H7 (cell line): ENCODE measurements around the gene TENM4. TPM values are rescaled to one million over a fixed set of nuclear protein-coding genes. Genes with fewer than 3 reads are reported as not detected.

Experiments used
- DNase-seq: peaks from one replicate; pipeline ENCODE4 v3.0.0; 2012
- H3K27me3 ChIP-seq: 2 replicates; pipeline ENCODE4 v1.6.0; 2011; ENCODE audit warnings: mild to moderate bottlenecking, low read length; ENCODE audit not compliant: control insufficient read depth, insufficient read depth
- H3K36me3 ChIP-seq: replicated peaks from 2 replicates; pipeline ENCODE4 v1.5.1; 2011; ENCODE audit warnings: low read length; ENCODE audit not compliant: control insufficient read depth, insufficient read depth
- H3K4me3 ChIP-seq: 2 replicates; pipeline ENCODE4 v1.5.1; 2011; ENCODE audit warnings: low read depth, mild to moderate bottlenecking, control low read depth, low read length, moderate library complexity; ENCODE audit not compliant: insufficient read depth
- total RNA-seq: library from RNA; depleted of rRNA; stranded (reverse); fragments of >200 nt; shearing (Covaris generic); gene quantifications from 2 replicates; pipeline ENCODE4 v1.2.3, GENCODE V29; 2014

Gene TENM4
- total RNA-seq, 1 experiment from 2014 or later = 29.6 TPM

DNA sequence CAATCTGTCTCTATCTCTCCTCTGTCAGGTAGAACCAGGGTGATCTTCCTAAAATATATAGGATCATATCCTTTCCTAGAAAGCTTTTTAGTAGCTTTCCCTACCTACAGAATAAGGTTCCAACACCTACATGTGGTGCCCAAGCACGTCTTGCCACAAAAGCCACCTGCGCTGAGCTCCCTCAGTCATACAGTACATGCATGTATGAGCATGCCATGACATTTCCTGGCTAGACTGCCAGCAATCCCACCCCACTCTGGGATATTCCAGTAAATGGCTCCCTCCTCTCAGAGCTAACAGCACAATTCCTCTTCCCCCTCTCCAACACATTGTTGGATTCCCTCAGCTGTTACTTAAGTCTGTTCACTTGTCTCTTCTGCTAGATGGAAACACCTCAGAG lies 398.0 kb downstream of the TENM4 start:
- H3K36me3 ChIP-seq = no peaks in the 10 kb centered on the region
- H3K4me3 ChIP-seq = no peak overlapping the region
- no peak for DNase-seq
- no peaks in the 10 kb centered on the region for H3K27me3 ChIP-seq

DNA sequence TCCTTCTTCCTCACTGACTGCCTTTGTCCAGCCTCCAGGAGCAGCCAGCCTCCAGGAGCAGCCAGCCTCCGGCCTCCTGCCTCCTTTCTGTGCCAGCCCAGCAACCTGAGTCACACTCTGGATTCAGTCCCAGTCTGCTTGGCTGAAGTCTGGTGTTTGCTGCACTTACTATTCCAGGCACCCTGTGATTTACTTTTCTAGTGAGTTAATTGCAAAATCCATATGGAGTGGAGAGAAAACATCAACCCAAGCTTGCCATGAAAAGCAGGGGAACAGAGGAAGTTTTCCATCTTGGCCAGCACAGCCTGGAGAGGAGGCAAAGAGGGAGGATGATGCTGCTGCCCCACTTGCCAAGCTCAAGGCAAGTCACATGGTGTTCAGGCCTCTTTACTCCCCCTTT lies 400.5 kb downstream of the TENM4 start:
- Histone ChIP-seq H3K4me3 (no peak overlapping the region), H3K27me3 (no peaks in the 10 kb centered on the region), H3K36me3 (no peaks in the 10 kb centered on the region)
- DNase-seq = no peak

DNA sequence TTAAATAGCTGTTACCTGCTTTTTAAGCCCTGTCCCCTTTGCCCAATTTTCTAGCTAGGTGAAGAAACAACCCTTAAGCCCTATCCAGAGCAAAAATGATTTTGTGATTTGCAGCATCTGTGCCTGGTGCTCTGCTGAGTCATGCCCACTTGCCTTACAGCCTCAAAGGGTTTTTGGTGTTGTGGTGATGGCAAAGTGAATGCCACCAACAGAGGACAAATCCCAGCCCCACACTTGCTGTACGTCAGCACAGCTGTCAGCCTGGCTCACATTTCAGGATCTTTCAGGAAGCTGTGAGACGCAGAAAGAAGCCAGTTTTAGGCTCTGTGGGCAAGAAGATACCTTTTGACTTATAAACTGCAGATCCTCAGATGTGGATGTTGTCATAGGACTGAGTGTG lies 401.7 kb downstream of the TENM4 start:
- H3K27me3 ChIP-seq = no peaks in the 10 kb centered on the region
- H3K4me3 ChIP-seq = no peak overlapping the region
- no peaks in the 10 kb centered on the region for H3K36me3 ChIP-seq
- DNase-seq = no peak

DNA sequence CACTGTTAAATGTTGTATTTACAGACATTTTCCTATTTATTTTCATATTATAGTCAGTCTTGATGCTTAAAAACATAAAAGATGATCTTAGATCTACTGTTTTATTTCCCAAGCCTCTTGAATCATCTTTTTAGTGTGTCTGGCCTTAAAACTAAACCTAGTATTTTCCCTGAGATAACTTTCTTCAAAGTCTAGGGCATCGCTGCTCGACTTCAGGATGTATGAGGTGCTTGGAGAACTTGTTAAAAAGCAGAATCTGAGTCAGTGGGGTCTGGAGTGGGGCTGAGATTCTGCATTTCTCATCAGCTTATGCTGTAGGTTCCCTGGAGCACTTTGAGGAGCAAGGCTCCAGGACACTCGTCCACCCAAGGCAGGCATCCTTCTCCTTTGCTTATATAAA lies 404.9 kb downstream of the TENM4 start:
- no peaks in the 10 kb centered on the region for H3K36me3 ChIP-seq
- no peak overlapping the region for H3K4me3 ChIP-seq
- no peak for DNase-seq
- no peaks in the 10 kb centered on the region for H3K27me3 ChIP-seq

DNA sequence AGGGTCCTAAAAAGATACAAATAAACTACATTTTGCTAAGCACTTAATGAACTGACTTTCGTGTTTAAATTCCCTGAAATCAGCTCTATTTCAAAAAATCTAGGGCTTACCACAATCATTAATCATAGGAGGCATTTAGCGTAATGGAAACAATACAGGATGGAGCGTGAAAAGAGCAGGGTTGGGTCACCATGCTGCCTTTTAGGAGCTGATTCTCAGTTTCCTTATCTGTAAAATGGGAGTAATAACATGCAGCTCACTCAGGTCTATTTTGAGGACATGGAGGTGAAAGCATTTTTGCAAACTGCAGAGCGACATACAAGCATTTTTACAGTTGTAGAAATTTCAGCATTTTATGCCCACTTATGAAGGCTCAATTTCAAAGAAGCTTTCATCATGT lies 407.0 kb downstream of the TENM4 start:
- no peak overlapping the region for H3K4me3 ChIP-seq
- H3K27me3 ChIP-seq = no peaks in the 10 kb centered on the region
- H3K36me3 ChIP-seq = no peaks in the 10 kb centered on the region
- DNase-seq = no peak

DNA sequence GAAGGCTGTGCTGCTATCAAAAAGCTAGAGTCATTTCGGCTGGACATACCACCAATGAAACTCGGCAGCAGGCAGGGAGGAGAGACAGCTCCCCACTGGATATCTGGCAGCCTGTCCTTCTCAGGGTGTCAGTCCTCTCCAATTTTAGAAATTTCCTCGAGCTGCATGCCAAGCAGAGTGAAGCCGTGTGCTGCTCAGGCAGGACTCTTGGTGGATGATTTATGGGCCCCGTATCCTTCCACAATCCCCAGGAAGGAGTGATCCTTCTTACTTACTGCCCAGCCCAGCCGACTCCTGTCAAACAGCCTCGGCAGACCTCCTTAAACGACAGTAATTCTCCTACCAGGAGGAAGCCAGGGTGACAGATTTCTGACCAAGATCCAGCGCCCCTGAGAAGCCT lies 410.4 kb downstream of the TENM4 start:
- Histone ChIP-seq H3K4me3 (no peak overlapping the region), H3K27me3 (no peaks in the 10 kb centered on the region), H3K36me3 (no peaks in the 10 kb centered on the region)
- no peak for DNase-seq

DNA sequence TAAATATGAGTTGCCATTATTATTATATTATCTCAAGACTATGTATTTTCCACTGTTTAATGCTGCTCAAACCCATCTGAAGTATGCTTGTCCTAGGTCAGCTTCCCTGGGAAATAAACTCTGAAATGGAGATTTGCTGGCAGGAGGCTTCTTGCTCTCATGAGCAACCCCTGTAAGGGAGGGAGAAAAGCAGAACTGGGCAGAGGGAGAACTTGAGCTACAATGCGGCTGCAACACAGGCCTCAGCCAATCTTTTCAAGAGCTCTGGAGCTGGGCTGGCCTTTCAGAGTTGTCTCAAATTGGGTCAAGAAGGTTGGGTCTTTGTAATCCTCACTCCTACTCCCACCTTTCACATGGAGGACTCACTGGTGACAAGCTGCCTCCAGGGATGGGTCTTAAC lies 412.6 kb downstream of the TENM4 start:
- no peaks in the 10 kb centered on the region for H3K36me3 ChIP-seq
- no peak for DNase-seq
- no peak overlapping the region for H3K4me3 ChIP-seq
- no peaks in the 10 kb centered on the region for H3K27me3 ChIP-seq

DNA sequence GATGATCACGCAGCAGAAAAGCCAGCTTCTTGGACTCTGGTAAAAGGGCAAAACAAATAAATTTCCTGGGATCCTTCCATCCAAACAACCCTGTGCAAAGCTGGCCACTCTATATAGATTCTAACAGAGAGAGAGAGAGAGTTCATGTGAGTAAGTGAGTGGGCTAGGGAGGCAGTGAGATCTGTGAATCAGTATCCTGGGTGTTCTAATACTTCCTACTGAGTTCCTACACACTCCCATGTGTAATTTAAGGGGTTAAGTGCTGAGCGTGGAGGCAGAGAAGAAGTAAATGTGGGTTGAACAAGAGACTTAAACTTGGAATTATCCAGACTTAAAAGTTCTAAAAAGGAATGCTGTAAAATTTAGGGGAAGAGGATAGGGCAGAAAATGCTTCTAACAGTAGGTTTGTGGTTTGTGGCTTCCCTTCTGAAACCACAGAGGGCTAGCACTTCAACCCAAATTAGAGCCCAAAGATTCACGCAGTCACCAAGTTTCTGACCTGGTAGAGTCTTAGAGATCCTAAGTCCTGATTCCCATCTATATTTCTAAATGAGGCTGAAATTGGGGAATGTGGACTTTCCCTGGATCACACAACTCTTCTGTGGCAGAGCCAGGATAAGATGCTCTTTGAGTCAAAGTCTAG lies 413.9 kb downstream of the TENM4 start:
- H3K4me3 ChIP-seq = no peak overlapping the region
- no peak for DNase-seq
- H3K27me3 ChIP-seq = no peaks in the 10 kb centered on the region
- no peaks in the 10 kb centered on the region for H3K36me3 ChIP-seq

DNA sequence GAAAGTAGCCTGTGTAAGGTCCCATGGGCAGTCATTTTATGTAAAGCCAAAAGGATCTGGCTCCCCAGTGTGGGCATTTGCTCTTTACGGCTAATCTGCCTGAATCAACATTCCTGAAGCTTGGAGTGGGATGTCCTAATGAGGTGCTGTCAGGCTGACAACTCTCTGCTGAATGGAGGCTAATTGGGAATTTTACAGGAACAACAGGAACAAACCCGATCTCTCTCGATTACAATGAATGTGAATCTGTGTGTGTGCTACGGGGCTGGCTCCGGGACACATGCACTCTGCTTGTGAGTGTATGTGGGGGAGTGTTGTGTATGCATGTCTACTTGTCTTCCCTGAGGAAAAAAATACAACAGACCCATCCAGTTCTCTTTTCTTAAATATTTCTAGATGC lies 415.2 kb downstream of the TENM4 start:
- H3K27me3 ChIP-seq = no peaks in the 10 kb centered on the region
- no peaks in the 10 kb centered on the region for H3K36me3 ChIP-seq
- no peak overlapping the region for H3K4me3 ChIP-seq
- DNase-seq = peak; percentile 29

DNA sequence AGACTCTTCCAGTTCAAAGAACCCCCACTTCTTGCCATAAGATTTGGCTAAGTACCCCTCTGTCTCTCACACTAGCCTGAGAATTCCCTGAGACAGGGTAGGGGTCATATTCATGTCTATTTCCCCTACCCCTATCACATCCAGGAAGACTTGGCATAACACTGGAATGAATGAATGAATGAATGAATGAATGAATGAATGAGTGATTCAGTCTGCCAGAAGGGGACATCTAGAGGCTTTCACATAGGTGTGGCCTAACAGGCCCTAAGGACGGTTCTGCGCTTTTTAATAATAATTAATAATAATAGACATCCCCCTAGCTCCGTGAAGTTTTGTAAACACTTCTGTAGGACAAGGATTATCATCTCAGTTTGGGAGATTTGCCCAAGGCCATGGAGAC lies 415.7 kb downstream of the TENM4 start:
- H3K27me3 ChIP-seq = no peaks in the 10 kb centered on the region
- H3K36me3 ChIP-seq = no peaks in the 10 kb centered on the region
- DNase-seq = no peak
- H3K4me3 ChIP-seq = no peak overlapping the region

DNA sequence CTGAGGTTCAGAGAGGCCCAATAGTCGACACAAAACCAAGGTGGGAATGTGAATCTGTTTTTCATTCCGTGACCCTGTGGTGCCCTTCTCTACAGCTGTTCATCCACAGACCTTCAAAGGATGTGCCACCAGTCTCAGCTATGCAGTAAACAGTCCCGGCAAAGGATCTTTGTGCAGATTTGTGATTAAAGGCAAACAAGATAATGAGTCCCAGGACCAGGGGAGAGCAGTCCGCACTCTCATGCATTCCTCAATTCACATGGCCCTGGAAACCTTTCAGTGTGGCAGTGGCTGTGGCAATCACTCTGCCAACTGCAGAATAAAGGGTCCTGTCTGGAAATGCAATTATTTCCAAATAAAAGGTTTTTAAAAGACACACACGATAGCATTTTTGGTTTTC lies 418.6 kb downstream of the TENM4 start:
- no peaks in the 10 kb centered on the region for H3K36me3 ChIP-seq
- H3K27me3 ChIP-seq = no peaks in the 10 kb centered on the region
- H3K4me3 ChIP-seq = no peak overlapping the region
- DNase-seq = no peak

DNA sequence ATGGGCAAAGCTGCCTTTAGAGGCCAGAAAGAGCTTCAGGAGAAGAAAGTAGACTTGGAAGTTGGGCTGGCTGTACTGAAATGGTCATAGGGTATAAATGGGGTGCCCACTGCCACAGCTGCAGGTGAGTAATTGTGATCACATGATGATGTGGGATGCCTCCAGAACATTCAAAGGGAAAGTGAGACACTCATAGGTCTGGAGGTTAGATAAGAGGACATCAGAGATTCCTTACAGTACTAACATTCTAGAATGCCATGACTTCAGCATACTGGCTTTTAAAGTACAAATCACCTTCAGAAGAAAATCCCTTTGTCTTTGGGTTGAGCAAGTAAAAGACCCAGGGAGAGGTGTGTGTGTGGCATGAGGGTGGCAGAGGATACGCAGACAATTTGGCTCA lies 419.2 kb downstream of the TENM4 start:
- no peak overlapping the region for H3K4me3 ChIP-seq
- no peak for DNase-seq
- H3K36me3 ChIP-seq = no peaks in the 10 kb centered on the region
- H3K27me3 ChIP-seq = no peaks in the 10 kb centered on the region

DNA sequence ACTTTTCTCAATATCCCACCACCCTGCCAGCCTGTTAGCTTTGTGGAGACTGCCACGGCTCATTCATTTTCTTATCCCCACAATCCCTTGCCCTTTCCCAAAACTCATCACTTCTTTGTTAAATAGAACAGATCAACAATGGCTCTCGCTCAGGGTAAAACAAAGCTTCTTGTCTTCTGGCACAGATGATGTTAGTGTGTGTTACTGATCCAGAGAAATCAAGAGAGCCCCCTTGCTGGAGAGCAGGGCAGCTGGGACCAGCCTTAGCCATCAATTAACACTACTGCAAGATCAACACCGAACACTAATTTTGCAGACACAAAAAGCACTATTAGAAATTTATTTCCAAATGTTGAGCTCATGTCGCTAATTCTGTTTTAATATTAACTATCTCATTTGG lies 420.9 kb downstream of the TENM4 start:
- Histone ChIP-seq H3K4me3 (no peak overlapping the region), H3K36me3 (no peaks in the 10 kb centered on the region), H3K27me3 (no peaks in the 10 kb centered on the region)
- no peak for DNase-seq

DNA sequence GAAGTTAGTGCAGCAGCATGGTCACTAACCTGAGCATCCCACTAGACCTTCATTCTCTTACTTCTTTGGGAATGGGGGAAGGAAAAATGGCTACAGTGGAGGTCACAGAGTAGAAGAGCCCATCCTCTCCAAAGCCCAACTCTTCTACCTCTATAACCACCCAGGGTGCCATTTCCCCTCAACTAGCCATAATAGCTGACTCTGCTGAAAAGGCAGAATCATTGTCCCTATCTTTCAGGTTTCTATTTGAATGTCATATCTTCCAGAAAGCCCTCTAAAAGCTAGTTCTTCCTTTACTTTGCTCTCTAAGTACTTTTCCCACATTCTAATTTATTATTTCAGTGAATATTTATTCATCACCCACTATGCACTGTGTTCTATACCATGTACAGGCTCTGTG lies 421.6 kb downstream of the TENM4 start:
- Histone ChIP-seq H3K4me3 (no peak overlapping the region), H3K36me3 (no peaks in the 10 kb centered on the region), H3K27me3 (no peaks in the 10 kb centered on the region)
- no peak for DNase-seq

DNA sequence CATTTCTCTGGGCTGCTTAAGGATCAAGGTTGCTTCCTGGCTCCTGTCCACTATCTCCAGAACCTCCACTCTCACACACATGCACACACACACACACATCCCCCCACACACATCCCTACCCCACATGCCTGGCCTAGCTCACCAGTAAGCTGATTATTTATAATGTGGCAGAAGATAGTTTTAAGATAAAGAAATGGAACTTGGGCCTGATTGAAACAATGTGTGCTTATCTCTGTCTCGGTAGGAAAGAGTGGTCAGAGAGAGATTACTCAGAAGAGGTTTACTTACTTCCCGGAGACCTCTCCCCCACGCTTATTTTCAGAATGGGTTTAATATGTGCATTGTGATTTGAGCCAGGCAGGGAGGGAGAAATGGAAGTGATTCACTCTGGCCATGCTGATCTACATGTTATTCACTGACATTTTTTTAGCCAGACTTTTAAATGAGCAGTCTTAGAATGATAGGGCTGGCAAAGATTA lies 422.4 kb downstream of the TENM4 start:
- Histone ChIP-seq H3K4me3 (no peak overlapping the region), H3K36me3 (no peaks in the 10 kb centered on the region), H3K27me3 (no peaks in the 10 kb centered on the region)
- DNase-seq = no peak

DNA sequence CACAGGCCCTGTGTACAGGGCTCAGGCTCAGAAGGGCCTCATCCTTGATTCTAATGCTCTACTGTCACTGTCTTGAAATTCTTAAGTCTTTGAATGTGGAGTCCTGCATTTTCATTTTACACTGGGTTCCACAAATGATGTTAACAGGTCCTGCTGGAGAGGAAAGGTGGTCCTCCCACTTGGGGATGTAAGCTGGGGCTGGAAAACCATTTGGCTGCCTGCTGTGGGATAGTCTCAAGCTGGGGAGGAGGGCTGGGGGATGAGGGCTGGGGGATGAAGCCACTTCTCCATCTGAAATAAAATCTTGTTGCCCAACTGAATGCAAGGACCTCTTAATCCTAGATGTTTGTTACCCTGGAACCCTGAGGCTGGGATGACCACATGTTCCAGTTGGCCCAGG lies 423.0 kb downstream of the TENM4 start:
- Histone ChIP-seq H3K36me3 (no peaks in the 10 kb centered on the region), H3K27me3 (no peaks in the 10 kb centered on the region), H3K4me3 (no peak overlapping the region)
- no peak for DNase-seq
